OCI-LY7 (cell line): ENCODE results near the gene MAIP1.

ENCODE experiments used
- EZH2phosphoT487 ChIP-seq: fragments of 200-600 bp; sonication (generic); IDR thresholded peaks from 2 replicates; pipeline ENCODE4 v1.6.1; 2018; ENCODE audit warnings: low read depth, borderline replicate concordance, mild to moderate bottlenecking, mixed run types, antibody characterized with exemption, low read length, moderate library complexity, mixed read lengths
- TF ChIP-seq, protein P1 (sequence below): fragments of 200-600 bp; sonication (generic); conservative IDR thresholded peaks from 2 replicates; pipeline ENCODE4 v1.5.1; 2014; ENCODE audit warnings: mild to moderate bottlenecking, antibody characterized with exemption, low read length, moderate library complexity, mixed read lengths

DNA sequence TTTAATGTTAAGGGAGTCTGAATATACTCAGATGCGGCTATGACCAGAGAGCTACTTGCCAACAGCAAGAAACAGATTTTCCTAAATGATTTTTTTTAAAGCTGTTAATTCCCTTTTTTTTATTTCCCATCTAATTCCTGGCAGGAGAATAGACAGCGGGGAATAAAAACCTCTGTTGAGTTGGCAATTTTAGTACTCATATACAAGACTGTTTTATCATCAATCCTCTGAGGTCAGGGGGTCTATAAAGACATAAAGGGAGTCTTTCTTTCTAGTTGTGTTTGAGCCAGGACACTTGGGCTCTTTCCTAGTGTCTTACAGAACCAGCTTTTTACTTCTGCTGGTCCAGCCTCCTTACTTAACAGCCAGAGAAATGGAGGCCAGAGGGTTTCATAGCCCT lies 29.4 kb downstream of the MAIP1 start:
- TF ChIP-seq, protein P1, sequence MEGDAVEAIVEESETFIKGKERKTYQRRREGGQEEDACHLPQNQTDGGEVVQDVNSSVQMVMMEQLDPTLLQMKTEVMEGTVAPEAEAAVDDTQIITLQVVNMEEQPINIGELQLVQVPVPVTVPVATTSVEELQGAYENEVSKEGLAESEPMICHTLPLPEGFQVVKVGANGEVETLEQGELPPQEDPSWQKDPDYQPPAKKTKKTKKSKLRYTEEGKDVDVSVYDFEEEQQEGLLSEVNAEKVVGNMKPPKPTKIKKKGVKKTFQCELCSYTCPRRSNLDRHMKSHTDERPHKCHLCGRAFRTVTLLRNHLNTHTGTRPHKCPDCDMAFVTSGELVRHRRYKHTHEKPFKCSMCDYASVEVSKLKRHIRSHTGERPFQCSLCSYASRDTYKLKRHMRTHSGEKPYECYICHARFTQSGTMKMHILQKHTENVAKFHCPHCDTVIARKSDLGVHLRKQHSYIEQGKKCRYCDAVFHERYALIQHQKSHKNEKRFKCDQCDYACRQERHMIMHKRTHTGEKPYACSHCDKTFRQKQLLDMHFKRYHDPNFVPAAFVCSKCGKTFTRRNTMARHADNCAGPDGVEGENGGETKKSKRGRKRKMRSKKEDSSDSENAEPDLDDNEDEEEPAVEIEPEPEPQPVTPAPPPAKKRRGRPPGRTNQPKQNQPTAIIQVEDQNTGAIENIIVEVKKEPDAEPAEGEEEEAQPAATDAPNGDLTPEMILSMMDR: no peak
- no peak for TF ChIP-seq EZH2phosphoT487
